ENCODE results near the gene PCDHA13. TPM values are rescaled to one million over a fixed set of nuclear protein-coding genes. Genes with fewer than 3 reads are reported as not detected.

The PCDHA13 gene
- total RNA-seq, 1 experiment from 2014 or later: 1.0 TPM

DNA sequence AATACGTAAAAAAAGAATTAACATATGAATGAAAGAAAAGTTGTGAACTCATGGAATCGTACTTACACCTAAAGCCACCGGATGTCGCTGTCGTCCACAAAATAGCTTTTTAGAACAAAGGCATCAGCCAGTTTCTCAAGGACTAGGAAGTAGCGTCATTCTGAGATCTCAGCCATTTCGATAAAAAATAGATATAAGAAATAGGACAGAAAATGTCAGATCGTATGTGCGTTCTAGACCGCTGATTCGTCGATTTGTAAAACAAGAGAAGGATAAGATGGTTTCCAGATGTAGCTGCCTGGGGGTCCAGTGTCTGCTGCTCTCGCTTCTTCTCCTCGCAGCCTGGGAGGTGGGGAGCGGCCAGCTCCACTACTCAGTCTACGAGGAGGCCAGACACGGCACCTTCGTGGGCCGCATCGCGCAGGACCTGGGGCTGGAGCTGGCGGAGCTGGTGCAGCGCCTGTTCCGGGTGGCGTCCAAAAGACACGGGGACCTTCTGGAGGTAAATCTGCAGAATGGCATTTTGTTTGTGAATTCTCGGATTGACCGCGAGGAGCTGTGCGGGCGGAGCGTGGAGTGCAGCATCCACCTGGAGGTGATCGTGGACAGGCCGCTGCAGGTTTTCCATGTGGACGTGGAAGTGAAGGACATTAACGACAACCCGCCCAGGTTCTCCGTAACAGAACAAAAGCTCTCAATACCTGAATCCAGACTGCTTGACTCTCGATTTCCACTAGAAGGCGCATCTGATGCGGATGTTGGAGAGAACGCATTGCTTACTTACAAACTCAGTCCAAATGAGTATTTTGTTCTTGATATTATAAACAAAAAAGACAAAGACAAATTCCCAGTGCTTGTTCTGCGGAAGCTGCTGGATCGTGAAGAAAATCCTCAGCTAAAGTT, 25.9 kb upstream of the PCDHA13 start, which contains the start of gene PCDHA10:
Gene PCDHA10 (plus strand): TSS at position 126 of the 903 bp plus-strand sequence. CDS start 152 bp downstream, at position 278.
- no peak within 1 kb of the TSS for H2BK120ac ChIP-seq (ENCODE audit: low read depth, low read length, poor library complexity, severe bottlenecking)
- no CpG with 5 or more reads among the region's 44 CpGs for WGBS (ENCODE audit: extremely low coverage, insufficient read length, low lambda C conversion rate)
- H4K8ac ChIP-seq (replicated peaks; ENCODE audit: insufficient read length, low read depth, low read length): no peak within 1 kb of the TSS
- H2AK5ac ChIP-seq (ENCODE audit: insufficient read length, low read length): no peak within 1 kb of the TSS
- H3K79me2 ChIP-seq (ENCODE audit: insufficient read depth, low read length): no peaks in the 10 kb centered on the region
- H3K23me2 ChIP-seq (ENCODE audit: insufficient read length, low read depth, low read length, poor library complexity, severe bottlenecking): no peaks in the 10 kb centered on the region
- peak within 1 kb of the TSS; percentile 45 for H3K18ac ChIP-seq (ENCODE audit: insufficient read length, low read depth, low read length)
- no peak within 1 kb of the TSS for H3T11ph ChIP-seq (ENCODE audit: low read length)
- no peaks in the 10 kb centered on the region for H3K27me3 ChIP-seq (ENCODE audit: insufficient read depth, low read length)
- no peaks in the 10 kb centered on the region for H4K20me1 ChIP-seq (ENCODE audit: control insufficient read depth, insufficient read depth, insufficient read length)
- H2AFZ ChIP-seq (ENCODE audit: low read length): no peak within 1 kb of the TSS
- H2BK5ac ChIP-seq (ENCODE audit: insufficient read length, low read length): no peak within 1 kb of the TSS
- H3K9me3 ChIP-seq (ENCODE audit: control insufficient read depth, low read depth, low read length): no peaks in the 10 kb centered on the region
- TF ChIP-seq, protein P1, sequence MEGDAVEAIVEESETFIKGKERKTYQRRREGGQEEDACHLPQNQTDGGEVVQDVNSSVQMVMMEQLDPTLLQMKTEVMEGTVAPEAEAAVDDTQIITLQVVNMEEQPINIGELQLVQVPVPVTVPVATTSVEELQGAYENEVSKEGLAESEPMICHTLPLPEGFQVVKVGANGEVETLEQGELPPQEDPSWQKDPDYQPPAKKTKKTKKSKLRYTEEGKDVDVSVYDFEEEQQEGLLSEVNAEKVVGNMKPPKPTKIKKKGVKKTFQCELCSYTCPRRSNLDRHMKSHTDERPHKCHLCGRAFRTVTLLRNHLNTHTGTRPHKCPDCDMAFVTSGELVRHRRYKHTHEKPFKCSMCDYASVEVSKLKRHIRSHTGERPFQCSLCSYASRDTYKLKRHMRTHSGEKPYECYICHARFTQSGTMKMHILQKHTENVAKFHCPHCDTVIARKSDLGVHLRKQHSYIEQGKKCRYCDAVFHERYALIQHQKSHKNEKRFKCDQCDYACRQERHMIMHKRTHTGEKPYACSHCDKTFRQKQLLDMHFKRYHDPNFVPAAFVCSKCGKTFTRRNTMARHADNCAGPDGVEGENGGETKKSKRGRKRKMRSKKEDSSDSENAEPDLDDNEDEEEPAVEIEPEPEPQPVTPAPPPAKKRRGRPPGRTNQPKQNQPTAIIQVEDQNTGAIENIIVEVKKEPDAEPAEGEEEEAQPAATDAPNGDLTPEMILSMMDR (conservative IDR thresholded peaks at IDR 0.05): peak; percentile 77
- Mint-ChIP-seq H3K4me3 (peak within 1 kb of the TSS; percentile 75 to 92), H3K27me3 (ENCODE audit: low read depth) (no peaks in the 10 kb centered on the region), H3K36me3 (ENCODE audit: insufficient read depth in 1 of 3, low read depth in 3 of 3) (peaks cover 19 to 37% (median 20%) of the 10 kb centered on the region in 3 experiments), H3K9me3 (peaks cover 19 to 30% of the 10 kb centered on the region in 2 experiments), H3K4me1 (peaks cover 6 to 13% of the 10 kb centered on the region in 2 experiments; a peak in 3 of 4 replicates), H3K27ac (peak within 1 kb of the TSS in 1 of 3 experiments; percentile 97; a peak in 3 of 7 replicates)
- H2BK20ac ChIP-seq (ENCODE audit: low read depth, low read length, poor library complexity, severe bottlenecking): no peak within 1 kb of the TSS
- no peak within 1 kb of the TSS for H4K5ac ChIP-seq (ENCODE audit: insufficient read length, low read depth, low read length)
- H3K23ac ChIP-seq (ENCODE audit: insufficient read length, low read depth, low read length): no peak within 1 kb of the TSS
- peak; percentile 60 for DNase-seq
- H3K14ac ChIP-seq (ENCODE audit: insufficient read depth, low read length): peak within 1 kb of the TSS; percentile 86; the same call in 1 of the 2 replicates
- no peak within 1 kb of the TSS for H3K27ac ChIP-seq (ENCODE audit: insufficient read length, low read depth, low read length)
- H2BK15ac ChIP-seq (ENCODE audit: low read depth, low read length): no peak within 1 kb of the TSS
- H2BK12ac ChIP-seq (ENCODE audit: insufficient read length, low read depth, low read length): no peak within 1 kb of the TSS
- H3K56ac ChIP-seq (ENCODE audit: insufficient read length, low read depth, low read length): no peak within 1 kb of the TSS
- H3K4me1 ChIP-seq (ENCODE audit: insufficient read depth, low read length): no peaks in the 10 kb centered on the region
- H4K91ac ChIP-seq (ENCODE audit: insufficient read length, low read depth, low read length): no peak within 1 kb of the TSS
- H3K79me1 ChIP-seq (ENCODE audit: insufficient read depth, low read depth, low read length, poor library complexity, severe bottlenecking): no peaks in the 10 kb centered on the region
- no peak within 1 kb of the TSS for H3K4ac ChIP-seq (ENCODE audit: low read depth, low read length)
- H3K9ac ChIP-seq (ENCODE audit: extremely low read depth, insufficient read length, low read length): peak within 1 kb of the TSS; percentile 72
- H3K4me2 ChIP-seq (ENCODE audit: insufficient read depth, insufficient read length, low read length): peak within 1 kb of the TSS; percentile 46
